HepG2 (cell line): ENCODE measurements around the gene C9orf43. TPM values are rescaled to one million over a fixed set of nuclear protein-coding genes. Genes with fewer than 3 reads are reported as not detected.

Experiments used
- BCL3 ChIP-seq: sonication (generic); formaldehyde crosslinking; IDR thresholded peaks from 2 replicates; pipeline ENCODE4 v1.5.1; 2020; ENCODE audit warnings: mild to moderate bottlenecking, missing genetic modification reagents, moderate library complexity
- HDAC1 ChIP-seq: sonication (generic); formaldehyde crosslinking; IDR thresholded peaks from 2 replicates; pipeline ENCODE4 v1.5.1; 2020; ENCODE audit warnings: mild to moderate bottlenecking, missing genetic modification reagents
- LCORL ChIP-seq, 2 experiments: fragments of 450-650 bp in 1 of 2; sonication (generic) in 1 of 2; formaldehyde crosslinking in 1 of 2; IDR thresholded peaks; 2 replicates each; pipeline versions ENCODE4 v1.5.0 to v1.6.1; 2017 to 2020; ENCODE audit warnings: antibody characterized with exemption in 1 of 2, missing genetic modification reagents in 1 of 2
- NCOR1 ChIP-seq: fragments of 200-600 bp; sonication (generic); IDR thresholded peaks from 2 replicates; pipeline ENCODE4 v1.7.0; 2017; ENCODE audit warnings: antibody characterized with exemption, low read length, borderline replicate concordance
- SOX5 ChIP-seq: IDR thresholded peaks from 2 replicates; pipeline ENCODE4 v1.6.1; 2016; ENCODE audit warnings: borderline replicate concordance
- SYNCRIP ChIP-seq: fragments of 200-400 bp; formaldehyde crosslinking; IDR thresholded peaks from 2 replicates; pipeline ENCODE4 v1.6.1; 2018; ENCODE audit warnings: mild to moderate bottlenecking, low read depth, low read length; ENCODE audit not compliant: insufficient read depth
- TEAD3 ChIP-seq: optimal IDR thresholded peaks from 2 replicates; pipeline ENCODE3; 2016; ENCODE audit warnings: borderline replicate concordance
- TOPORS ChIP-seq: sonication (generic); formaldehyde crosslinking; IDR thresholded peaks from 2 replicates; pipeline ENCODE4 v1.8.0; 2023; ENCODE audit warnings: mild to moderate bottlenecking, missing genetic modification reagents
- ZBTB40 ChIP-seq, 2 experiments: fragments of 450-650 bp in 1 of 2; sonication (generic) in 1 of 2; formaldehyde crosslinking in 1 of 2; IDR thresholded peaks; 2 replicates each; pipeline versions ENCODE4 v1.6.1 to v1.8.0; 2016 to 2022; ENCODE audit warnings: antibody characterized with exemption in 1 of 2, mild to moderate bottlenecking in 1 of 2, missing genetic modification reagents in 1 of 2
- ZFAT ChIP-seq: sonication (generic); formaldehyde crosslinking; conservative IDR thresholded peaks from 2 replicates; pipeline ENCODE4 v1.8.1; 2023; ENCODE audit warnings: missing genetic modification reagents, inconsistent platforms
- ZMYM2 ChIP-seq: sonication (generic); formaldehyde crosslinking; IDR thresholded peaks from 2 replicates; pipeline ENCODE4 v1.8.0; 2022; ENCODE audit warnings: mild to moderate bottlenecking, missing genetic modification reagents
- ZNF232 ChIP-seq: sonication (generic); formaldehyde crosslinking; IDR thresholded peaks from 2 replicates; pipeline ENCODE4 v1.4.0; 2020; ENCODE audit warnings: missing genetic modification reagents, borderline replicate concordance
- ZNF333 ChIP-seq: sonication (generic); formaldehyde crosslinking; IDR thresholded peaks from 2 replicates; pipeline ENCODE4 v1.4.0; 2020; ENCODE audit warnings: mild to moderate bottlenecking, missing genetic modification reagents, borderline replicate concordance
- polyA plus RNA-seq, 8 experiments: library from polyadenylated mRNA; depleted of rRNA in 3 of 8; stranded (reverse) in 7 of 8; unstranded in 1 of 8; fragments of >200 nt; fragmentation: Illumina TruSeq in 4 of 8; extraction: Trizol in 4 of 8; gene quantifications; 2 replicates each; pipeline versions ENCODE4 v1.2.1 to v1.2.3, GENCODE V29; 2011 to 2016; ENCODE audit warnings: low read depth in 4 of 8, missing spikeins in 1 of 8, mixed read lengths in 1 of 8; ENCODE audit not compliant: insufficient read depth in 1 of 8
- total RNA-seq, 5 experiments: library from RNA; depleted of rRNA; stranded (reverse); fragments of >200 nt; fragmentation: Illumina TruSeq; extraction: Trizol; gene quantifications; 2 replicates each; pipeline ENCODE4 v1.2.3, GENCODE V29; 2016; ENCODE audit warnings: low read depth in 1 of 5
- TF ChIP-seq, protein P1 (sequence below): sonication (generic); formaldehyde crosslinking; IDR thresholded peaks from 2 replicates; pipeline ENCODE4 v1.8.1; 2023; ENCODE audit warnings: missing genetic modification reagents, mild to moderate bottlenecking, borderline replicate concordance
- TF ChIP-seq, protein P2 (sequence below): sonication (generic); formaldehyde crosslinking; IDR thresholded peaks from 2 replicates; pipeline ENCODE4 v1.5.0; 2020; ENCODE audit warnings: mild to moderate bottlenecking, missing genetic modification reagents

Gene C9orf43
- total and polyA plus RNA-seq, 2 of the 13 experiments (the other 11 are each of a cell fraction or from before 2014, with no cell fraction given), result 0.24 to 0.31 TPM

- TF ChIP-seq LCORL (IDR thresholded peaks at IDR 0.05) (no peak), LCORL (CRISPR knock-in tag; IDR thresholded peaks at IDR 0.05) (peak; percentile 90), ZNF333 (peak; percentile 98; the same call in 1 of the 2 replicates), ZBTB40 (IDR thresholded peaks at IDR 0.05) (no peak), ZBTB40 (CRISPR knock-in tag; IDR thresholded peaks at IDR 0.05) (peak; percentile 86), ZNF232 (CRISPR knock-in tag) (no peak), BCL3 (CRISPR knock-in tag) (peak; percentile 71), TOPORS (CRISPR knock-in tag) (peak; percentile 69; the same call in 1 of the 2 replicates), ZMYM2 (CRISPR knock-in tag) (peak; percentile 25; the same call in 1 of the 2 replicates), ZFAT (CRISPR knock-in tag) (no peak), HDAC1 (CRISPR knock-in tag) (peak; percentile 95), NCOR1 (peak; percentile 37; the same call in 1 of the 2 replicates), SYNCRIP (no peak), TEAD3 (CRISPR knock-in tag) (peak; percentile 75), SOX5 (CRISPR knock-in tag) (0 out of 2 replicates have a peak, but pooled peaks have one; percentile 21)
- TF ChIP-seq, protein P1, sequence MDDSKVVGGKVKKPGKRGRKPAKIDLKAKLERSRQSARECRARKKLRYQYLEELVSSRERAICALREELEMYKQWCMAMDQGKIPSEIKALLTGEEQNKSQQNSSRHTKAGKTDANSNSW (CRISPR knock-in tag), result no peak
- TF ChIP-seq, protein P2, sequence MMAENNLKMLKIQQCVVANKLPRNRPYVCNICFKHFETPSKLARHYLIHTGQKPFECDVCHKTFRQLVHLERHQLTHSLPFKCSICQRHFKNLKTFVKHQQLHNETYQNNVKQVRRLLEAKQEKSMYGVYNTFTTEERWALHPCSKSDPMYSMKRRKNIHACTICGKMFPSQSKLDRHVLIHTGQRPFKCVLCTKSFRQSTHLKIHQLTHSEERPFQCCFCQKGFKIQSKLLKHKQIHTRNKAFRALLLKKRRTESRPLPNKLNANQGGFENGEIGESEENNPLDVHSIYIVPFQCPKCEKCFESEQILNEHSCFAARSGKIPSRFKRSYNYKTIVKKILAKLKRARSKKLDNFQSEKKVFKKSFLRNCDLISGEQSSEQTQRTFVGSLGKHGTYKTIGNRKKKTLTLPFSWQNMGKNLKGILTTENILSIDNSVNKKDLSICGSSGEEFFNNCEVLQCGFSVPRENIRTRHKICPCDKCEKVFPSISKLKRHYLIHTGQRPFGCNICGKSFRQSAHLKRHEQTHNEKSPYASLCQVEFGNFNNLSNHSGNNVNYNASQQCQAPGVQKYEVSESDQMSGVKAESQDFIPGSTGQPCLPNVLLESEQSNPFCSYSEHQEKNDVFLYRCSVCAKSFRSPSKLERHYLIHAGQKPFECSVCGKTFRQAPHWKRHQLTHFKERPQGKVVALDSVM (CRISPR knock-in tag), result peak; percentile 68; the same call in 1 of the 2 replicates
These were observed at the start of gene C9orf43, which contains the start of gene POLE3 (continued) for GRCh38 chr9:113410207-113410864.
